Esophagus muscularis mucosa (tissue), 3 donors: ENCODE data around the gene GOSR1.
"Not testable (repeated sequence)": the region's sequence is repeated elsewhere in the genome, so short reads cannot be mapped to it uniquely, and the experiment has no call there.

Experiments used
- POLR2AphosphoS5 ChIP-seq, 2 donors: sonication (generic); formaldehyde crosslinking; IDR thresholded peaks; one replicate each; pipeline ENCODE4 v1.6.1; 2017; ENCODE audit warnings: antibody characterized with exemption in 2 of 2
- TF ChIP-seq, protein P1 (sequence below), 3 experiments: fragments of 200-600 bp in 2 of 3; fragments of 450-650 bp in 1 of 3; sonication (generic) in 2 of 3; IDR thresholded peaks; one replicate each; pipeline ENCODE4 v1.5.1; 2017 to 2019; ENCODE audit warnings: antibody characterized with exemption in 3 of 3, mild to moderate bottlenecking in 2 of 3, moderate library complexity in 1 of 3

DNA sequence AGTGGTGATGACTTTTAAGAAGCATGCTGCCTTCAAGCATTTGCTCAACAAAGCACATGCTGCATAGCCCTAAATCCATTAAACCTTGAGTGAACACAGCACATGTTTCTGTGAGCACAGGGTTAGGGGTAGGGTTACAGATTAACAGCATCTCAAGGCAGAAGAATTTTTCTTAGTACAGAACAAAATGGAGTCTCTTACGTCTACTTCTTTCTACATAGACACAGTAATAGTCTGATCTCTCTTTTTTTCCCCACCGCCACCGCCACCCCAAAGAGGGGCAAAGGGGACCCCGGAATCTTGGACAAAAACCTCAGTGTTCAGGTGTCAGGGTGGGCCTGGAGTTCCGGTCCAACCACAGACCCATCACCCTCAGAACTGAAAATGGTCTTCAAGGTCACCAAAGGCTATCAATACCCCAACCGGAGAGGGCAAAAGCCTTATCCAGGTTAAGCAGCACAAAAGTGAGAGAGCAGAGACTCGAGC lies 86.7 kb downstream of the GOSR1 start:
- TF ChIP-seq, protein P1, sequence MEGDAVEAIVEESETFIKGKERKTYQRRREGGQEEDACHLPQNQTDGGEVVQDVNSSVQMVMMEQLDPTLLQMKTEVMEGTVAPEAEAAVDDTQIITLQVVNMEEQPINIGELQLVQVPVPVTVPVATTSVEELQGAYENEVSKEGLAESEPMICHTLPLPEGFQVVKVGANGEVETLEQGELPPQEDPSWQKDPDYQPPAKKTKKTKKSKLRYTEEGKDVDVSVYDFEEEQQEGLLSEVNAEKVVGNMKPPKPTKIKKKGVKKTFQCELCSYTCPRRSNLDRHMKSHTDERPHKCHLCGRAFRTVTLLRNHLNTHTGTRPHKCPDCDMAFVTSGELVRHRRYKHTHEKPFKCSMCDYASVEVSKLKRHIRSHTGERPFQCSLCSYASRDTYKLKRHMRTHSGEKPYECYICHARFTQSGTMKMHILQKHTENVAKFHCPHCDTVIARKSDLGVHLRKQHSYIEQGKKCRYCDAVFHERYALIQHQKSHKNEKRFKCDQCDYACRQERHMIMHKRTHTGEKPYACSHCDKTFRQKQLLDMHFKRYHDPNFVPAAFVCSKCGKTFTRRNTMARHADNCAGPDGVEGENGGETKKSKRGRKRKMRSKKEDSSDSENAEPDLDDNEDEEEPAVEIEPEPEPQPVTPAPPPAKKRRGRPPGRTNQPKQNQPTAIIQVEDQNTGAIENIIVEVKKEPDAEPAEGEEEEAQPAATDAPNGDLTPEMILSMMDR (IDR thresholded peaks at IDR 0.05): not testable (repeated sequence)
- TF ChIP-seq POLR2AphosphoS5 (IDR thresholded peaks at IDR 0.05): not testable (repeated sequence)
